Tibial nerve (tissue), 4 donors: ENCODE measurements around the gene PLXNA4.

ENCODE experiments used
- EP300 ChIP-seq, 2 donors: sonication (generic); formaldehyde crosslinking; IDR thresholded peaks; one replicate each; pipeline ENCODE4 v1.6.1; 2017; ENCODE audit warnings: antibody characterized with exemption in 2 of 2, mild to moderate bottlenecking in 1 of 2
- POLR2A ChIP-seq, 2 donors: fragments of 450-650 bp; IDR thresholded peaks; one replicate each; pipeline ENCODE4 v1.6.1; 2017; ENCODE audit warnings: antibody characterized with exemption in 2 of 2, mild to moderate bottlenecking in 2 of 2, moderate library complexity in 2 of 2
- TF ChIP-seq, protein P1 (sequence below), 5 experiments: fragments of 200-600 bp in 3 of 5; fragments of 450-650 bp in 2 of 5; sonication (generic) in 3 of 5; IDR thresholded peaks; one replicate each; pipeline ENCODE4 v1.5.1; 2016 to 2019; ENCODE audit warnings: antibody characterized with exemption in 5 of 5, mild to moderate bottlenecking in 3 of 5, moderate library complexity in 2 of 5

DNA sequence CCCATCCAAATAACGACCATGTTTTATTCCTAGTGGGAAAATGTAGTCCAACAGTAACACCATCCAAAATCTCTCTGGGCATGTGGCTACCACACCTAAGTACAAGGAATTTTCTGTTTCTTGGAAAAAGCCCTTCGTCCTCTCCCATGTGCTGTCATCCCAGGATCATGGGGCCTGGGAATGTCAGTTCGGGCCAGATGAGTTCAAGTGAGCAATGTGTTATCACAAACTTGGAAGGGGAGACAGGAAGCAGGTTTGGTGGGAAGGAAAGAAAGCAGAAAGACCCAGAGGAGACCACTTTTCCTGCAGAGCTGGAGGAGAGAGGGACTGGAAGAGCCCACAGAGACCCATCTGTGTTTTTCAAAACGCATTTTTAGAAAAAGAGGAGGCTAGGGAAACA lies 110.8 kb downstream of the PLXNA4 start:
- TF ChIP-seq, protein P1, sequence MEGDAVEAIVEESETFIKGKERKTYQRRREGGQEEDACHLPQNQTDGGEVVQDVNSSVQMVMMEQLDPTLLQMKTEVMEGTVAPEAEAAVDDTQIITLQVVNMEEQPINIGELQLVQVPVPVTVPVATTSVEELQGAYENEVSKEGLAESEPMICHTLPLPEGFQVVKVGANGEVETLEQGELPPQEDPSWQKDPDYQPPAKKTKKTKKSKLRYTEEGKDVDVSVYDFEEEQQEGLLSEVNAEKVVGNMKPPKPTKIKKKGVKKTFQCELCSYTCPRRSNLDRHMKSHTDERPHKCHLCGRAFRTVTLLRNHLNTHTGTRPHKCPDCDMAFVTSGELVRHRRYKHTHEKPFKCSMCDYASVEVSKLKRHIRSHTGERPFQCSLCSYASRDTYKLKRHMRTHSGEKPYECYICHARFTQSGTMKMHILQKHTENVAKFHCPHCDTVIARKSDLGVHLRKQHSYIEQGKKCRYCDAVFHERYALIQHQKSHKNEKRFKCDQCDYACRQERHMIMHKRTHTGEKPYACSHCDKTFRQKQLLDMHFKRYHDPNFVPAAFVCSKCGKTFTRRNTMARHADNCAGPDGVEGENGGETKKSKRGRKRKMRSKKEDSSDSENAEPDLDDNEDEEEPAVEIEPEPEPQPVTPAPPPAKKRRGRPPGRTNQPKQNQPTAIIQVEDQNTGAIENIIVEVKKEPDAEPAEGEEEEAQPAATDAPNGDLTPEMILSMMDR (IDR thresholded peaks at IDR 0.05), result no peak
- no peak for TF ChIP-seq POLR2A (IDR thresholded peaks at IDR 0.05)
- no peak for TF ChIP-seq EP300 (IDR thresholded peaks at IDR 0.05)
